BLaER1 (cell line): Measurements from ENCODE around the gene GET4.

Source experiments
- H3K27ac ChIP-seq: shearing (Covaris generic); formaldehyde crosslinking; 2 replicates; pipeline ENCODE4 v1.8.1; 2022
- H3K27me3 ChIP-seq: shearing (Covaris generic); formaldehyde crosslinking; 2 replicates; pipeline ENCODE4 v1.8.1; 2022
- H3K36me3 ChIP-seq: shearing (Covaris generic); formaldehyde crosslinking; 2 replicates; pipeline ENCODE4 v1.8.1; 2022
- H3K4me1 ChIP-seq: shearing (Covaris generic); formaldehyde crosslinking; 2 replicates; pipeline ENCODE4 v1.8.1; 2022
- H3K4me2 ChIP-seq: shearing (Covaris generic); formaldehyde crosslinking; 2 replicates; pipeline ENCODE4 v1.8.1; 2022
- H3K4me3 ChIP-seq: shearing (Covaris generic); formaldehyde crosslinking; 2 replicates; pipeline ENCODE4 v1.8.1; 2022
- H3K9ac ChIP-seq: shearing (Covaris generic); formaldehyde crosslinking; 2 replicates; pipeline ENCODE4 v1.8.1; 2022
- H3K9me3 ChIP-seq: shearing (Covaris generic); formaldehyde crosslinking; 2 replicates; pipeline ENCODE4 v1.8.1; 2022
- H4K20me1 ChIP-seq: shearing (Covaris generic); formaldehyde crosslinking; 2 replicates; pipeline ENCODE4 v1.8.1; 2022
- Cebpa-rat ChIP-seq: shearing (Covaris generic); IDR thresholded peaks from 2 replicates; pipeline ENCODE4 v1.8.1; 2022

GET4 gene

DNA sequence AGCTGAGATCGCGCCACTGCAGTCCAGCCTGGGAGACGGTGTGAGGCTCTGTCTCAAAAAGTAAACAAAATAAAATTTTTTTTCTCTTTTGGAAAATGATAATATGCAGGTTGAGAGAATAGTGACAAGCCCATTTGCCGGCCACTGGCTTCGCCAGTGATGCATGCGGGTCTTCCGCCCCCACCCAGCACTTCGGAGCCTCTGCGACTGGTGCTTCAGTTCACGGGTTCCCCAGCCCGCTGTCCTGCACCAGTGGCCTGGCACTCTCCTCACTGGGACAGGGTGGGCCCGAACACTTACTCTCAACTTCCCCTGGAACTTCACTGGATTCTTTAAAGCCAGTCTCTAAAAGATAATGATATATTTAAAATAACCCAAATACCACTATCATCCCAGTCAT, 41.3 kb upstream of the GET4 start:
- H4K20me1 ChIP-seq, result peaks cover 95% of the 10 kb centered on the region

DNA sequence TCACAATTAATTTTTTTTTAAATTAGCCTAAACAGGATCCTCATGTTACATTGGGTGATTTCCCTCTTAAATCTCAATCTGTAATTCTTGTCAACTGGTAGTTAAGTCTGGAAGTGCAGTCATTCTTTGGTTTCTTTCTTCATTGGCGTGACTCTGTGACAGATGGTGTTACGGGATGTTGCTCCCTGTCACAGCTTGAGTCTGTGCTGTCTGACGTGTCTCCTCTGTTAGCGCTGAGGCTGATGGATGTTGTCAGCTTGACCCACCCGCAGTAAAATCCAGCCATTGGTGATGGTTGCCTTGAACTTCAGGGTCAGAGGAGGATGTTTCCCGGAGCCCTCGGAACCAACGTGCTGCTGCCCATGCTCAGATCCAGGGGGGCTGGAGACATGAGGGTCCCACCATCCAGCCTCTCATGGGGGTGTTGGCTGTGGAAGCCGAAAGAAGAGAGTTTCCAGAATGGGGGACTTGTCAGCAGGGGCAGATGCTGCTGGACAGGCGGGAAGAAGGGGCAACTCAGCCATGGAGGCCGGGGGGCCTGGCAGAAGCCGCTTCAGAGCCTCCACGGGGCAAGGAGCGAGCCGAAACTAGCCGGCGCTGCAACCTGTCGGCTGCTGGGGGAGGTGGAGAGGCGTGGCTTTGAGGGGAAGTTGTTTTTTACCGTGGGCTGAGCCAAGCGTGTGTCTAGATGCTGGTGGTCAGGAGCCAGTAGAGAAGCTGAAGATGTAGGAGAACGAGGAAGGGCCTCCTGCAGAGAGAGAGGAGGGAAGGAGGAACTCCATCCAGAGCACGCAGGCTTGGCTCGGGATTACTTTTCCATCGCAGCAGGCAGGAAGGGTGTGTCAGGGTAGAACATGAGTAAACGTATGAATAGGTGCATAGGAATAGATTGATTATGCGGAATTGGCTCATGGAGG, 40.6 kb upstream of the GET4 start:
- H3K27ac ChIP-seq, result no peak overlapping the region
- no peak overlapping the region for H3K9ac ChIP-seq
- no peaks in the 10 kb centered on the region for H3K27me3 ChIP-seq
- no peaks in the 10 kb centered on the region for H3K9me3 ChIP-seq
- H3K4me2 ChIP-seq, result peak overlapping the region; percentile 55
- peaks cover 48% of the 10 kb centered on the region for H3K4me1 ChIP-seq
- H4K20me1 ChIP-seq, result peaks cover 92% of the 10 kb centered on the region
- H3K4me3 ChIP-seq, result no peak overlapping the region
- peaks cover 80% of the 10 kb centered on the region for H3K36me3 ChIP-seq
- no peak for TF ChIP-seq Cebpa-rat

More for the DNA sequence above, 41.3 kb upstream of the GET4 start:
- no peak overlapping the region for H3K27ac ChIP-seq
- H3K36me3 ChIP-seq, result peaks cover 77% of the 10 kb centered on the region
- no peak overlapping the region for H3K4me3 ChIP-seq
- no peaks in the 10 kb centered on the region for H3K9me3 ChIP-seq
- no peaks in the 10 kb centered on the region for H3K27me3 ChIP-seq
- TF ChIP-seq Cebpa-rat, result no peak
- no peak overlapping the region for H3K4me2 ChIP-seq
- H3K9ac ChIP-seq, result no peak overlapping the region
- H3K4me1 ChIP-seq, result peaks cover 55% of the 10 kb centered on the region

DNA sequence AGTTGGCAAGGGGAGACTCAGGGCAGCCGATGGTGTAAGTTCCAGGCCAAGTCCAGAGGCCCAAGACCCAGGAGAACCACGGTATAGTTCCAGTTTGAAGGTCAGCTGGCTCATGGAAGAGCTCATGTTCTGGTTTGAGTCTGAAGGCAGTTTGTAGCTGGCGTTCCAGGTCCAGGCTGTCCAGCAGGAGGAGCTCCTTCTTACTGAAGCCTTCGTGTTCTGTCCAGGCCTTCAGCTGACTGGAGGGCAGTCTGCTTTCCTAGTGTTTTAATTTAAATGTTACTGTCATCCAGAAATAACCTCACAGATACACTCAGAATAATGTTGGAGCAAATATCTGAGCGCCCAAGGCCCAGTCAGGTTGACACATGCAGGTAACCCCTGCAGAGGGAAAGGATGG, 39.9 kb upstream of the GET4 start:
- H3K4me2 ChIP-seq, result peak overlapping the region; percentile 55; the same call in 1 of the 2 replicates

DNA sequence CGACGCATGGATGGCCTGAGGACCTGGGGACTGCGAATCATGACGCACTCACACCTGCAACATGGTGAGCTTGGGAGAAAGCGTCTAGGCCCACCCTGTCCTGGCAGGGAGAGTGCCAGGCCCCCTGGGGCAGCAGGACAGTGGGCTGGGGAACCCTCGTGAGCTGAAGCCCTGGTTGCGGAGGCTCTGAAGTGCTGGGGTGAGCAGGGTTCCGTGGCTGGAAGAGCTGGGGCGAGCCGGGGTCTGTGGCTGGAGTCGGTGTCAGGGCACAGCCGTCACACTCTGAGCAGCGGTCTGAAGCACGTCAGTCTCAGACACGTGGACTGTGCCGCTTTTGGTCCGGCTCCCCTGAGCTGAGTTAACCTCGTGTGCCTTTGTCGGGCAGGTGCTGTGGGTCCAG, 39.4 kb upstream of the GET4 start:
- Histone ChIP-seq H3K9me3 (no peaks in the 10 kb centered on the region), H4K20me1 (peaks cover 82% of the 10 kb centered on the region), H3K9ac (no peak overlapping the region), H3K4me3 (no peak overlapping the region), H3K36me3 (peaks cover 88% of the 10 kb centered on the region), H3K4me1 (peaks cover 36% of the 10 kb centered on the region), H3K27ac (no peak overlapping the region), H3K27me3 (no peaks in the 10 kb centered on the region), H3K4me2 (0 out of 2 replicates have a peak overlapping the region, but pooled peaks have one; percentile 1)
- TF ChIP-seq Cebpa-rat, result no peak

More for the DNA sequence above, 39.9 kb upstream of the GET4 start:
- Histone ChIP-seq H3K36me3 (peaks cover 84% of the 10 kb centered on the region), H3K9me3 (no peaks in the 10 kb centered on the region), H3K9ac (no peak overlapping the region), H3K27ac (no peak overlapping the region), H3K27me3 (no peaks in the 10 kb centered on the region), H4K20me1 (peaks cover 85% of the 10 kb centered on the region), H3K4me1 (peaks cover 41% of the 10 kb centered on the region), H3K4me3 (no peak overlapping the region)
- TF ChIP-seq Cebpa-rat, result no peak

DNA sequence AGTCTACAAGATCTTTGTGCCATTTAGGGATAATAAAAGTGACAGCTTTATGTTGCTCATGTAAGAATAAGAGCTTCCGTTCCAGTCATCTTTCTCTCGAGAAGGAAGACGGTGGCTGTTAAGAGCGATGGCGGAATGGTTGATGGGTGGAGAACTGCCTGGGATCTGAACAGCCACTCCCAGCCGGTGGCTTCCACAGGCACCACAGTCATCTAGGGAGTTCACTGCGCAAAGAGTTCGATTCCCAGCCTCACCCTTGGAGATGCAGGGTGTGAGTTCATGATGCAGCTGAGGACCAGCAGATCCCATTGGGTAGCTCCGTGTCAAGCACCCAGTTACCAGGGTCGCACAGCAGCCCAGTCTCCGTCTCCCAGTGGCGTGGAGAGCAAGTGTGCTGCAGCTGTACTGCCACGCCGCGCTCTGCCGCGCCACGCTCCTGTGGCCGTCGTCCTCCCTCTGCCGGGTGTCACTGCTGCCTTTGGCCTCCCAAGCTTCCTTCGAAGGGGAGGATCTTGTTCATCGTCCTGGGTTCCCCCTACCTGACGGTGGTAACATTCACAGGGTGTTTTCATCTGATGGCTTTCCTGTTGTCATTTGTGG, 36.3 kb upstream of the GET4 start:
- Histone ChIP-seq H3K27ac (no peak overlapping the region), H3K9me3 (no peaks in the 10 kb centered on the region), H3K27me3 (no peaks in the 10 kb centered on the region), H3K4me3 (no peak overlapping the region), H3K36me3 (peaks cover 88% of the 10 kb centered on the region), H3K4me2 (no peak overlapping the region), H3K4me1 (peaks cover 21% of the 10 kb centered on the region), H4K20me1 (peaks cover 75% of the 10 kb centered on the region), H3K9ac (no peak overlapping the region)
- no peak for TF ChIP-seq Cebpa-rat

DNA sequence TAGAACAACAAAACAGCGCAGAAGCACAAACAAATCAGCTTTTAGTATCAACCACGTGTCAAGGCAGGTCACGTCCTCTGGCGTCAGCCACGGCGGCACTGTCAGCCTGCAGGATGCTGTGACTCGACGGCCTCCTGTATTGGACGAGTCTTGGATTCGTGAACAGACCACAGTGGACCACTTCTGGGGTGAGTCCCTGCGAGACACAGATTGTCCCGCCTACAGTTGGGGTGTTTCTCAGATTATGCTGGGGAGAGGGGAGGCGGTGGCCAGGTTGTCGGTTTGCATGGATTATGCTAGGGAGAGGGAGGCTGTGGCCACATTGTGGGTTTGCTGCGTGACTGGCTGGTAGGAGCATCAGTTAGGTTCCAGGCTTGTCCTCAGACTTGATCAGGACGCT, 34.4 kb upstream of the GET4 start:
- Histone ChIP-seq H3K4me2 (no peak overlapping the region), H3K27me3 (no peaks in the 10 kb centered on the region), H3K4me1 (peaks cover 2% of the 10 kb centered on the region), H3K9me3 (peaks cover 3% of the 10 kb centered on the region; the same call in 1 of the 2 replicates), H3K36me3 (peaks cover 92% of the 10 kb centered on the region), H3K4me3 (no peak overlapping the region), H3K9ac (no peak overlapping the region), H3K27ac (no peak overlapping the region), H4K20me1 (peaks cover 58% of the 10 kb centered on the region)
- no peak for TF ChIP-seq Cebpa-rat

DNA sequence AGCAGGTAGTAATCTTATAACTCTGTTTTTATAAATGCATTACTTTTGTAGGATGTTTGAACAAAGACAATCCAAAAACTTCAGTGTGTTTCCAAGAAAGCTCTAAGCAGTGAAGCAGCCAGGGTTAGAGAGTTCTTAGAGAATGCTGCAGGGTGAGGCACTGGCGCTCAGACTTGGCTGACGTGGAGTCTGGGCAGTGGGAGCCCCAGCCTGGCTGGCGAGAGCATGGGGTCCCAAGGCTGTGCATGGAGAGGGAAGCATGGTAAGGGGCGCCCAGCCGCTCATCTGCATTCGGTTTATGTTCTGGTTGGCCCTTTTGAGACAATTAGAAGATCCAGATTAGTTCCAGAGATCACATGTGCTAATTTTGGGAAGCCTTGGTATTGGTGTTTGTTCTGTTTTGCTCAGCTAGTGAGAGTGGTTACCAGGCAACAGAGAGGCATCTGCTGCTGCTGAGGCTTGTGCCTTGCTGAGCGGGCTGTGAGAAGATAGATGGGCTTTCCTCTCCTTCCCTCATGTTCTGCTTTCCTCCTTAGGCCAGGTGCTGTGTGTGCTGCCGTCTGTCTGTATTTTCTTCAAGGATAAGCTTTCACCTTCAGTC, 33.8 kb upstream of the GET4 start:
- H3K27ac ChIP-seq, result no peak overlapping the region
- no peaks in the 10 kb centered on the region for H3K4me1 ChIP-seq
- peaks cover 52% of the 10 kb centered on the region for H4K20me1 ChIP-seq
- H3K27me3 ChIP-seq, result no peaks in the 10 kb centered on the region
- no peak overlapping the region for H3K4me3 ChIP-seq
- H3K9ac ChIP-seq, result no peak overlapping the region
- no peak for TF ChIP-seq Cebpa-rat
- peaks cover 94% of the 10 kb centered on the region for H3K36me3 ChIP-seq
- H3K4me2 ChIP-seq, result no peak overlapping the region
- H3K9me3 ChIP-seq, result peaks cover 4% of the 10 kb centered on the region; the same call in 1 of the 2 replicates

DNA sequence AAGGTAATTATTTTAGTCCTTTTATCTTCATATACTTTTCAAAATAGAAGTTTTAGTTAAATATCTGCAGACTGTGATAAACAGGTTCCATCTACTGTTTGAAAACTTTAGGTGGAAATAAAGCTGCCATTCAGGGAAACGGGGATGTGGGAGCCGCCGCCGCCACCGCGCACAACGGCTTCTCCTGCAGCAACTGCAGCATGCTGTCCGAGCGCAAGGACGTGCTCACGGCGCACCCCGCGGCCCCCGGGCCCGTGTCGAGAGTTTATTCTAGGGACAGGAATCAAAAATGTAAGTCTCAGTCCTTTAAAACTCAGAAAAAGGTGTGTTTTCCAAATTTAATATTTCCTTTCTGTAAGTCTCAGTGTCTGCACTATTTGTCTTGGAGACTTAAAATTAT, 33.1 kb upstream of the GET4 start:
- peaks cover 4% of the 10 kb centered on the region; the same call in 1 of the 2 replicates for H3K9me3 ChIP-seq
- no peaks in the 10 kb centered on the region for H3K27me3 ChIP-seq
- peaks cover 93% of the 10 kb centered on the region for H3K36me3 ChIP-seq
- TF ChIP-seq Cebpa-rat, result no peak
- no peak overlapping the region for H3K4me3 ChIP-seq
- no peaks in the 10 kb centered on the region for H3K4me1 ChIP-seq
- H3K4me2 ChIP-seq, result no peak overlapping the region
- no peak overlapping the region for H3K27ac ChIP-seq
- H4K20me1 ChIP-seq, result peaks cover 51% of the 10 kb centered on the region
- H3K9ac ChIP-seq, result no peak overlapping the region

DNA sequence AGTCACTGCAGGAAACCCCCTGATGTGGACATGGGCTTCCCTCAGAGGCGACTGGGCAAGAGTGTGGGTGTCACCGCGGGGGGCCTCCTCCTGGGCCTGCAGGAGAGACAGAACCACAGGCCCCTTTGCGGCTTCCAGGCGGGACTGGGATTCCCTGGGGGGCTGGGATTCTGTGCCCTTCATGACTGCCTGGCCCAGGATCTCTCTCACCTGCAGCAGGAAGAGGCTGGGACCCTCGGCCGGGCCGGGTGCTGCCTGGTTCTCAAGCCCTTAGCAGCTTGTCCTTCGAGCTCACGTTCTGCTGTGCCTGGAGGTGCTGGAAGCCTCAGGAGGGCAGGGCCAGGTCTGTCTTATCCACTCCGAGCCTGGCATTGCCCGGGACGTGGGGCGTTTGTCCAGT, 32.3 kb upstream of the GET4 start:
- H3K27ac ChIP-seq, result no peak overlapping the region
- no peak overlapping the region for H3K9ac ChIP-seq
- no peak for TF ChIP-seq Cebpa-rat
- H3K4me1 ChIP-seq, result no peaks in the 10 kb centered on the region
- H3K4me3 ChIP-seq, result no peak overlapping the region
- peaks cover 93% of the 10 kb centered on the region for H3K36me3 ChIP-seq
- H4K20me1 ChIP-seq, result peaks cover 50% of the 10 kb centered on the region
- H3K9me3 ChIP-seq, result peaks cover 4% of the 10 kb centered on the region; the same call in 1 of the 2 replicates
- H3K27me3 ChIP-seq, result no peaks in the 10 kb centered on the region
- no peak overlapping the region for H3K4me2 ChIP-seq

DNA sequence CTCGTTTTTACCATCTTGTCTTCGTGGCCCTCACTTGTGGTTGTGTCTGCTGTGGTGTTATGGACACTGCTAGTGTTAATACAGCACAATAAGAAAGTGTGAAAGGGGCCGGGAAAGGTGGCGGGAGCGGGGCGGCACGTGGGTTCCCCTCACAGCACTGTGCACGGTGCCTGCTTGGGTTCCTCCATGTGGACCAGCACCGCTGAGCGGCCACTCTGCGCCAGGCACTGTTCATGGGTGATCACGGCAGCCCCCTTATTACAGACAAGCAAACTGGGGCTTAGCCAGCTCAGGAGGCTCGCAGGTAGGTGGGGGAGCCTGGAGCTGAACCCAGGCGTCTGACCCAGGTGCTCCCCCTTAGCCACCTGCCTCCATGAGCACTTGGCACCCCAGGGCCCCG, 31.8 kb upstream of the GET4 start:
- H3K9me3 ChIP-seq, result peaks cover 4% of the 10 kb centered on the region; the same call in 1 of the 2 replicates
- no peak overlapping the region for H3K9ac ChIP-seq
- H3K4me1 ChIP-seq, result no peaks in the 10 kb centered on the region
- no peaks in the 10 kb centered on the region for H3K27me3 ChIP-seq
- peaks cover 93% of the 10 kb centered on the region for H3K36me3 ChIP-seq
- no peak overlapping the region for H3K4me3 ChIP-seq
- TF ChIP-seq Cebpa-rat, result no peak
- H3K4me2 ChIP-seq, result no peak overlapping the region
- peaks cover 51% of the 10 kb centered on the region for H4K20me1 ChIP-seq
- H3K27ac ChIP-seq, result no peak overlapping the region
